COLO668 (cell line): Measurements from ENCODE around the gene WNT3A.
"Not testable (repeated sequence)": the region's sequence is repeated elsewhere in the genome, so short reads cannot be mapped to it uniquely, and the experiment has no call there.

Source experiments
- DNase-seq: peaks from one replicate; lab custom pipeline; 2025; ENCODE audit not compliant: unreplicated experiment; lab: John Stamatoyannopoulos, UW

The WNT3A gene

GRCh38 chr1:228011721-228012311 lies 5.0 kb downstream of the WNT3A start:
- no peak for DNase-seq

- DNase-seq: no peak
These were observed 5.8 kb downstream of the WNT3A start for GRCh38 chr1:228012555-228012954.

GRCh38 chr1:228013131-228013934 lies 6.5 kb downstream of the WNT3A start:
- no peak for DNase-seq

- no peak for DNase-seq
These were observed 7.4 kb downstream of the WNT3A start for GRCh38 chr1:228013935-228014930.

GRCh38 chr1:228015276-228016180 lies 8.7 kb downstream of the WNT3A start:
- DNase-seq: no peak

GRCh38 chr1:228016181-228016510 lies 9.3 kb downstream of the WNT3A start:
- no peak for DNase-seq

- DNase-seq: no peak
These were observed 10.0 kb downstream of the WNT3A start for GRCh38 chr1:228016653-228017355.

- no peak for DNase-seq
These were observed 10.7 kb downstream of the WNT3A start for GRCh38 chr1:228017356-228018124.

- no peak for DNase-seq
These were observed 11.3 kb downstream of the WNT3A start for GRCh38 chr1:228018125-228018398.

- no peak for DNase-seq
These were observed 12.3 kb downstream of the WNT3A start for GRCh38 chr1:228018961-228019721.

- DNase-seq: not testable (repeated sequence)
These were observed 12.9 kb downstream of the WNT3A start for GRCh38 chr1:228019722-228020083.

GRCh38 chr1:228020686-228021354 lies 14.0 kb downstream of the WNT3A start:
- no peak for DNase-seq

- DNase-seq: no peak
These were observed 14.7 kb downstream of the WNT3A start for GRCh38 chr1:228021355-228022030.

- DNase-seq: no peak
These were observed 15.9 kb downstream of the WNT3A start for GRCh38 chr1:228022571-228023293.

- no peak for DNase-seq
These were observed 16.5 kb downstream of the WNT3A start for GRCh38 chr1:228023294-228023639.

GRCh38 chr1:228029281-228029680 lies 22.5 kb downstream of the WNT3A start:
- no peak for DNase-seq
